Lung (tissue), 12 donors: ENCODE results near the gene PALD1. TPM values are rescaled to one million over a fixed set of nuclear protein-coding genes. Genes with fewer than 3 reads are reported as not detected.

Source experiments
- ATAC-seq: fragments of 200-7000 bp; cut with Tn5 transposase; one replicate; pipeline ENCODE4 v1.9.1; 2020; ENCODE audit warnings: moderate number of reproducible peaks; ENCODE audit not compliant: insufficient read depth, low FRiP score
- DNase-seq, 3 donors: peaks; one replicate each; pipeline ENCODE4 v3.0.0-alpha.2; 2013 to 2017
- H3K27ac ChIP-seq, 2 donors: one replicate each; pipeline ENCODE4 v1.5.1; 2013; ENCODE audit warnings: mild to moderate bottlenecking in 2 of 2, moderate library complexity in 2 of 2, control low read depth in 1 of 2, inconsistent platforms in 1 of 2, low read depth in 1 of 2, low read length in 1 of 2
- H3K27me3 ChIP-seq, 3 donors: one replicate each; pipeline ENCODE4 v1.5.1; 2013; ENCODE audit warnings: low read length in 2 of 3; ENCODE audit not compliant: control insufficient read depth in 3 of 3, insufficient read depth in 3 of 3
- H3K36me3 ChIP-seq, 4 donors: one replicate each; pipeline ENCODE4 v1.5.1; 2013; ENCODE audit warnings: low read length in 4 of 4, mild to moderate bottlenecking in 1 of 4, moderate library complexity in 1 of 4; ENCODE audit not compliant: control insufficient read depth in 4 of 4, insufficient read depth in 4 of 4
- H3K4me1 ChIP-seq, 5 donors: one replicate each; pipeline ENCODE4 v1.5.1; 2013; ENCODE audit warnings: low read length in 5 of 5, mild to moderate bottlenecking in 2 of 5, moderate library complexity in 1 of 5; ENCODE audit not compliant: control insufficient read depth in 5 of 5, insufficient read depth in 5 of 5
- H3K4me3 ChIP-seq: one replicate; pipeline ENCODE4 v1.5.1; 2013; ENCODE audit warnings: mild to moderate bottlenecking, control low read depth, moderate library complexity
- H3K9ac ChIP-seq, 2 donors: one replicate each; pipeline ENCODE4 v1.5.1; 2013; ENCODE audit warnings: low read length in 2 of 2, control low read depth in 1 of 2; ENCODE audit not compliant: insufficient read depth in 1 of 2
- H3K9me3 ChIP-seq, 4 donors: one replicate each; pipeline ENCODE4 v1.5.1; 2013; ENCODE audit warnings: low read length in 3 of 4, mild to moderate bottlenecking in 1 of 4, moderate library complexity in 1 of 4; ENCODE audit not compliant: control insufficient read depth in 4 of 4, insufficient read depth in 3 of 4
- CTCF ChIP-seq: IDR thresholded peaks from 2 replicates; pipeline ENCODE4 v1.5.1; 2012; ENCODE audit warnings: mild to moderate bottlenecking; ENCODE audit errors: control extremely low read depth, extremely low read depth
- WGBS, 2 donors: extraction: QIAGEN DNeasy Blood & Tissue Kit; methylation state at CpG; one replicate each; pipeline ENCODE4 v1.1.7; 2013; 5-methylcytosine and 5-hydroxymethylcytosine counted together
- polyA plus RNA-seq, 2 donors: library from polyadenylated mRNA; stranded (reverse); fragments of 200-250 nt; gene quantifications; one replicate each; pipeline ENCODE4 v1.2.1, GENCODE V29; 2013
- total RNA-seq, 2 donors: library from RNA; depleted of rRNA in 1 of 2; stranded (reverse); fragments of >200 nt in 1 of 2; gene quantifications; one replicate each; pipeline ENCODE4 v1.2.1, GENCODE V29; 2014 to 2021
- donor health status: control.
- donor health status: control.
- donor health status: Bipolar disorder and iron deficiency.
- donor health status: healthy.
- donor health status: DM: yes; HTN: yes; CAD: no.

Gene PALD1
- total and polyA plus RNA-seq, 4 donors = 10.5 to 19.7 (median 15.6) TPM

GRCh38 chr10:70432561-70433263 is 45.9 kb upstream of the PALD1 start:
- Histone ChIP-seq H3K36me3 (peaks cover 0 to 15% (median 11%) of the 10 kb centered on the region in 4 donors), H3K27ac (peak overlapping the region; percentile 24 to 40), H3K9ac (no peak overlapping the region), H3K4me3 (no peak overlapping the region), H3K4me1 (peaks cover 13 to 23% (median 22%) of the 10 kb centered on the region in 5 donors), H3K27me3 (no peaks in the 10 kb centered on the region), H3K9me3 (no peaks in the 10 kb centered on the region)
- no peak for TF ChIP-seq CTCF
- WGBS, 2 donors = 45 to 51% methylated on average over 6 of the region's 6 CpGs
- ATAC-seq (no peak), DNase-seq (no peak)

- H3K9ac ChIP-seq = no peak overlapping the region
- ATAC-seq (no peak), DNase-seq (no peak)
- H3K9me3 ChIP-seq = no peaks in the 10 kb centered on the region
- peaks cover 0 to 8% (median 7%) of the 10 kb centered on the region in 4 donors for H3K36me3 ChIP-seq
- H3K27ac ChIP-seq = no peak overlapping the region
- no peak overlapping the region for H3K4me3 ChIP-seq
- H3K27me3 ChIP-seq = peaks cover 0 to 4% (median 3%) of the 10 kb centered on the region in 3 donors
- WGBS, 2 donors = 92 to 96% methylated on average over 9 of the region's 9 CpGs
- no peak for TF ChIP-seq CTCF
- H3K4me1 ChIP-seq = peaks cover 13 to 23% (median 22%) of the 10 kb centered on the region in 5 donors
These were observed 44.8 kb upstream of the PALD1 start for GRCh38 chr10:70433581-70434280.

- no peaks in the 10 kb centered on the region for H3K9me3 ChIP-seq
- H3K4me1 ChIP-seq = peaks cover 11 to 21% (median 15%) of the 10 kb centered on the region in 5 donors
- H3K36me3 ChIP-seq = peaks cover 0 to 7% (median 2%) of the 10 kb centered on the region in 4 donors
- DNase-seq (no peak), ATAC-seq (no peak)
- H3K27ac ChIP-seq = no peak overlapping the region
- WGBS, 2 donors = 93% methylated on average over 19 of the region's 19 CpGs
- TF ChIP-seq CTCF = no peak
- peaks cover 0 to 20% (median 13%) of the 10 kb centered on the region in 3 donors for H3K27me3 ChIP-seq
- no peak overlapping the region for H3K9ac ChIP-seq
- H3K4me3 ChIP-seq = no peak overlapping the region
These were observed 43.1 kb upstream of the PALD1 start for GRCh38 chr10:70435241-70436085.
